NOMO-1 (cell line): ENCODE measurements around the gene SIVA1.

ENCODE experiments used
- DNase-seq, 2 experiments: peaks; one replicate each; lab custom pipeline; 2025; ENCODE audit not compliant: unreplicated experiment in 2 of 2; lab: John Stamatoyannopoulos, UW

Gene SIVA1

GRCh38 chr14:104734051-104734587 lies 18.8 kb upstream of the SIVA1 start:
- no peak for DNase-seq

- no peak for DNase-seq
Measured at GRCh38 chr14:104734601-104734990, 18.4 kb upstream of the SIVA1 start.

GRCh38 chr14:104734991-104735779 lies 17.8 kb upstream of the SIVA1 start:
- DNase-seq = no peak

- DNase-seq = peak; percentile 12 to 16
Measured at GRCh38 chr14:104735830-104736642, 16.9 kb upstream of the SIVA1 start.

GRCh38 chr14:104738375-104739019 lies 14.4 kb upstream of the SIVA1 start:
- no peak for DNase-seq

- DNase-seq = no peak
Measured at GRCh38 chr14:104739026-104739425, 13.9 kb upstream of the SIVA1 start.

- no peak for DNase-seq
Measured at GRCh38 chr14:104739546-104740516, 13.1 kb upstream of the SIVA1 start.

GRCh38 chr14:104741108-104741802 lies 11.7 kb upstream of the SIVA1 start:
- no peak for DNase-seq

GRCh38 chr14:104741803-104742251 lies 11.1 kb upstream of the SIVA1 start:
- DNase-seq = no peak

- DNase-seq = no peak
Measured at GRCh38 chr14:104742586-104743455, 10.1 kb upstream of the SIVA1 start.

- no peak for DNase-seq
Measured at GRCh38 chr14:104743461-104744380, 9.2 kb upstream of the SIVA1 start.

GRCh38 chr14:104744484-104744883 lies 8.5 kb upstream of the SIVA1 start:
- no peak for DNase-seq

- DNase-seq = no peak
Measured at GRCh38 chr14:104745431-104745830, 7.5 kb upstream of the SIVA1 start.

- DNase-seq = no peak
Measured at GRCh38 chr14:104746071-104746545, 6.8 kb upstream of the SIVA1 start.

GRCh38 chr14:104746934-104747481 lies 5.9 kb upstream of the SIVA1 start:
- DNase-seq = no peak

- DNase-seq = no peak
Measured at GRCh38 chr14:104747876-104748275, 5.1 kb upstream of the SIVA1 start.

GRCh38 chr14:104749111-104749649 lies 3.8 kb upstream of the SIVA1 start:
- no peak for DNase-seq
